ENCODE data around the gene SH3GL3.

The SH3GL3 gene

GRCh38 chr15:83570756-83571155 lies 123.6 kb downstream of the SH3GL3 start:
- no peak for DNase-seq

- no peak for DNase-seq
These were observed 124.9 kb downstream of the SH3GL3 start for GRCh38 chr15:83571820-83572707.

- no peak for DNase-seq
These were observed 127.2 kb downstream of the SH3GL3 start for GRCh38 chr15:83574345-83574744.

DNA sequence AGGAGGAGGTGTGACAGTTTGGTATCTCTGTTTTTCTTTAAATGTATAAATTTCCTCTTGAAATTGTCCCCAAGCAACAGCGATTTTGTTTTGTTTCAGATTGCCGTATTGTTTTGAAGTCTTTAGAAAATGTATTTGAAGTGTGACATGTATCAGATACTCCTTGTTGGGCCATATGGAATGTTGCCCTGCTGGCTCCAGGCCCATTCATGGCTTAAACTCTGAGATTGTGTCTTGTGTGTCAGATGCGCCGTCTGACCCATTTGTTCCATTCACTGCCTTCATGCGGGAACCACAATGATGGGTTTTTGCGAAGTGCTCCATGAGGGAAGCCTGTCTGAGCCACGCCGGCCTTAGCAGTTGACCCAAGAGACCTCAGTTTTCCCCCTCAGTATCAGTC lies 131.6 kb downstream of the SH3GL3 start:
- DNase-seq: no peak

DNA sequence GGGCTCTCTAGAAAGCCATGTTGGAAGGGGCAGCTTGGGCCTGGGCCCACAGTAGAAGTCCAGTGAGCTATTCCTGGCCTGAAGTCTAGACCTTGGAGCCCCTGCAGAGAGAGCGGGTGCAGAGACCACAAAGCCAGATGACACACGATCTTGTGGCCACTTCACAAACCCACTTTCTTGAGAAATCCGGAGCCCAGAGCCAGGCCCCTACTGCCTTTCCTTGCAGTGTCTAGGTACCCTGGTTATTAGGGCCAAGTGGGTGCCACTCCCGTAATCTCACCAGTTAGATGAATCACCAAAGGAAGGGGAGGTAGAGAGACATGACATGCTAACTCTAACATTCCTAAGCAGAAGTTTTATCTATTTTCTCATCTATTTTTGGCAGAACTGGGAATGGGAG lies 134.2 kb downstream of the SH3GL3 start:
- DNase-seq: no peak

GRCh38 chr15:83582381-83582780 lies 135.2 kb downstream of the SH3GL3 start:
- no peak for DNase-seq

- DNase-seq: no peak
These were observed 138.6 kb downstream of the SH3GL3 start for GRCh38 chr15:83585601-83586335.

GRCh38 chr15:83587091-83587490 lies 139.9 kb downstream of the SH3GL3 start:
- DNase-seq: no peak

- no peak for DNase-seq
These were observed 141.3 kb downstream of the SH3GL3 start for GRCh38 chr15:83588441-83588840.

DNA sequence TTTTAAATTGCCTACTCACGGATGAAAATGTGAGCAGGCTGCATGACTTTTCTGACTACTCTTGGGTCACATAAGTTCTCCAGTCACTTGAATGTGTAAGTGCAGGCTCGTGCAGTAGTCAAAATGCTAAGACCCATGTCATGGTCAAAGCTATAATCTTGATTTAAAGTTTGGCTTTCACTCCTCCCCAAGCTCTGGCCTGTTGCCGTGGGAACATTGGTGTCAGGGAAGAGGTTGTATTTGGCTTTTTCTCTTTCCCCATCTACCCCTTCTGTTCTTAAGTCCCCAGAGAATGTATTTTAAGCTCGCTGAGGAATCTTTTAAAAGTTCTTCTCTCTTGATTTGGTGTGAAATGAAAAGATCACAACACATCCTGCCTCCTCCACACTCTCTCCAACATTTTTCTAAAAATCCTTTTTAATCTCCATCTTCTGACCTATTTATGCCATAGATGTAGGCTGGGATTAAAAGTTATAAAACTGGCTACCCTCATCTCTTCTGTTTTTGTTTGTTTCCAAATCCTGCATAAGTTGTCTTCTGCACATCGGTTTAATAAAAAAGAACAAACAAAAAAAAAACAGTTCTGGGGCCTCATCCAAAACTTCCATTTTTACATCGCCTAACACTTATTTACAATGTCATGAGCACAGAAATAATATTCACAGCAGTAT lies 145.4 kb downstream of the SH3GL3 start:
- DNase-seq: peak; percentile 48

DNA sequence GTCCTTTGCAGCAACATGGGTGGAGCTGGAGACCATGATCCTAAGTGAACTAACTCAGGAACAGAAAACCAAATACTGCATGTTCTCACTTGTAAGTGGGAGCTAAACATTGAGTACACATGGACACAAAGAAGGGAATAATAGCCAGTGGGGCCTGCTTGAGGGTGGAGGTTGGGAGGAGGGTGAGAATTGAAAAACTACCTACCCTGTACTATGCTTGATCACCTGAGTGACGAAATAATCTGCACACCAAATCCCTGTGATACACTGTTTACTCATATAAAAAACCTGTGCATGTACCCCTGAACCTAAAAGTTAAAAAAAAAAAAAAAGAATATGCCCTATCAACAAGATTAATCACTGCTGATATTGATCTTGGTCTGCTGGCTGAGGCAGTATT lies 148.1 kb downstream of the SH3GL3 start:
- no peak for DNase-seq

- no peak for DNase-seq
These were observed 150.9 kb downstream of the SH3GL3 start for GRCh38 chr15:83598031-83598430.

GRCh38 chr15:83602021-83602420 lies 154.9 kb downstream of the SH3GL3 start:
- DNase-seq: no peak

DNA sequence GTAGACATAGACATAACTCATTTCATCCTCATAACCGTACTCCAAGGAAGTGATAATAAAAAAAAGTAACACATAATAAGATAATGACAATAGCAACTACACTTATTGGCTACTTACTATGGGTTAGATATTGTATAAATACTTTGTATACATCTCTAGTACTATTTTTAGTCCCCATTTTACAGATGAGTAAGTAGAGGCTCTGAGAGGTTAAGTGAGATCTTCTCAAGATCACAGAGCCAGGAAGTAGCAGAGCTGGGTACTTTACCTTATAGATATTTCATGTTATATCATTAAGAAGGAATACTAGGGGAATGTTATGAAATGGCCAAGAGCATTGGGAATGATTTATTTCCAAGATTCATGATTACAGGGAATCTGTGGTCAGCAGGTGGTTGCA lies 157.4 kb downstream of the SH3GL3 start:
- DNase-seq: no peak

DNA sequence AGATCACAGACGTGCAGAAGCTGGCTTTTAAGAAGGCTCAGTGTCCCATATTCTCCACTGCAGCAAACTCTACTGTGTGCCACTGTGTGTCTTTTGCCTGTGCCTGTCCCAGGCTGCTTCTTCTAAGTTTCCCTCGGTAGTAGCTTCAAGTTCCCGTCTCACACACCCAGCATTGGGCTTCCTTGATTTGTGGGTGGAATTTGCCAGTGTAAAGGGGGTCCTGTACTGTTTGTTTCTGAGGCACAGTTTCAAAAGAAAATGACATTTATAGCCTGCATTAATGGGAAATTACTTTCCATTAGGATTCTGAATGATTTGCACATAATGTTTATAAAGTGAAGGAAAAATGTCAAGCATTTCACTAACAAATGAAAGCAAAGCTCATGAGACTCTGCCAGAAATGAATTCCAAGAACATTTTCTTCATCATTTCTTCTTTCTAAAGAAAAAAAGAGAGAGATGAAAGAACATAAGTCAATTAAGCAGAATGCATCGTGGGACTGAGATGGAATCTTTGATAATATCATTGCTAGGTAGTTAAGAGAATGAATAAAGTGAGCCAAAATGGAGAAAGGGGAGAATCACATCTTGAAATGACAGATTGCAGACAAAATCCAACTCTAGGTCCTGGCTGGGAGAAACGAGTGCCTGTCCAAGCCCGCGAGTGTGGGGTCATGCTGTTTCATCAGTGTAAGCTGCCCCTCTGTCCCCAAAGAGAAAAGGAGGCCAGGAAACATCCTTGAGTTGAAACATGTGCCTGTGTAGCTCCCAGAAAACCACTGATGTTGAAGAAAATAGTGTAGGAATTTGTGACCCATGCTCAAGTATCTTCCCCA lies 158.2 kb downstream of the SH3GL3 start:
- peak; percentile 48 for DNase-seq

GRCh38 chr15:83610132-83610531 lies 163.0 kb downstream of the SH3GL3 start:
- no peak for DNase-seq

DNA sequence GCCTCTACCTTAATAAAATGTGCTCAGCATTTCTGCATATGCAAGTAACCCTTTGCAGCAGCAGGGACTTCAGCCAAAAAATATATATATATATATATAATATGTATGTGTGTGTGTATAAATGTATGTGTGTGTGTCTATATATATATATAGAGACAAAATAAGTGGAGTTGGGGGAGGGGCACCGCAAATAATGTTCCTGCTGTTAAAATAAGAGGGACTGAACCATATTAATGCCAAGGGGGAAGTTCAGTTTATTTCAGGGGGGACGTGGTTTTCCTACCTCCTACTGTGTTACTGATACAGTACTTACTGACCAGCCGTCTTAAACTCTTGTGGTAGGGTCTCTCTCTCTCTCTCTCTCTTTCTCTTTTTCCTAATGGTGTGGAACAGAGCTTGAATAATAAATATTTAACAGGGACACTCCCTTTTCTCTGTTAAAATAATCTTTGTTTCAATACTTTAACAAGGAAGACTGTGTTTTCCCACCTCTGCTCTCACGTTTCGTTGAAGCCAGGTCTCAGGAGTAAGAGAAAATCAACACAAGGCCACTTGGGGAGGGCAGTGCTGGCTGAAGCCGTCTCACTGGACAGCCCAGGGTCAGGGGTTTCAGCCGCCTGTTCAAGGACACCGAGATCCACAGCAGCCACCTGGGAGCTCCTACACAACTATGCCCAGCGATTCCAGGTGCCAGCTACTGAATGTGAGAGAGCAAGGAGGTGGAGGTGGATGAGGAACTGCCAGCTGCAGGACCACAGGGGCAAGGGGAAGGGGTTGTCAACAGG lies 164.0 kb downstream of the SH3GL3 start:
- DNase-seq: no peak

DNA sequence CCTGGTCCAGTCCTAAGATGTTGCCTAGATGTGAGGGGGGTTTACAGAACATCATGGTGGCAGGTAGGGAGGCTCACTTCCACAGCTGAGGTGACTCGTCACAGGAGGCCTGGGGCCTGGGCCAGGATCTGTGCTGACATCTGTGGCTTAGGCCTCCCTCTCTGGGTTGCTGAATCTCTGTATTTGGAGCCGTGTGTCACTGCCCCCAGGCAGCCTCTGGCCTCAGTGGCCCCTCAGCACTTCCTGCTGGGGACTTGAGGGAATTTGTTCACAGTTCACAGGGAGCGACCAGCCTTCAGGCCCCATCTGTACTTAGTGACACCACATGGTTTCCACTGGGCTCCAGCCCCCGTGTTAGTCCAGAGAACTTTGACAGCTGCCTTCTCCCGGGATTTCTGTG lies 165.1 kb downstream of the SH3GL3 start:
- DNase-seq: no peak

DNA sequence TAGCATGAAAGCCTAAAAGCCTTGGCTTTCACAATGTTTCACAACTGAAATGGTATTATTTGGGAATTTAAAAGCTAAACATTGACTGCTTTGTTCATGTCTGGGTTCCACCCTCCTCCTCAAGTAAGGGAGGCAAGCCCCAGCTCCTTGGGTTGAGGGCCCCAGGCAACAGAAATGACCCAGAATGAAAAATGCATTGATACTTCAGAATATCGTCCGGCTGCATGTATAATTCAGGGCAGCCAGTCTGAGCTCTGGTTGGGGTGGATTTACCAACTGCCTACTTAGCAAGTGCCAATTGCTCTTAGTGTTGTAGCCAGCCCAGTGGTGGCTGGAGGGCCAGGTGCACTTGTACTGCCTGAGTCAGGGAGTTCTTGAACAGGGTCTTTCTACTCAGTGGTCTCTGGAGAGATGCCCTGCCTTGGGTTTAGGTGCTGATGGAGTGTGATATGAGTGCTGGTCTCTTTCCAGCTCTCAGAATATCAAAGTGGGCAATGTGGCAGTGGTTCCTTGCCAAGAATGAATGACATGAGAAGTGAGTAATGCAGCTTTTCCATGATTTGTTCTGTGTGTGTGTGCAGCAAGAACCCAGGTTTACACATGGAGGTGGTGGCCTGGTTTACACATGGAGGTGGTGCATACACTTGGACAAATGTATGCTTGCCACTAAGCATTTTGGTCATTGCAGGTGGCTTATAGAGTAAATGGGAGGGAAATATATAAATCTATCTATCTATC lies 165.9 kb downstream of the SH3GL3 start:
- no peak for DNase-seq

GRCh38 chr15:83613714-83614113 lies 166.6 kb downstream of the SH3GL3 start:
- peak; percentile 38 for DNase-seq

DNA sequence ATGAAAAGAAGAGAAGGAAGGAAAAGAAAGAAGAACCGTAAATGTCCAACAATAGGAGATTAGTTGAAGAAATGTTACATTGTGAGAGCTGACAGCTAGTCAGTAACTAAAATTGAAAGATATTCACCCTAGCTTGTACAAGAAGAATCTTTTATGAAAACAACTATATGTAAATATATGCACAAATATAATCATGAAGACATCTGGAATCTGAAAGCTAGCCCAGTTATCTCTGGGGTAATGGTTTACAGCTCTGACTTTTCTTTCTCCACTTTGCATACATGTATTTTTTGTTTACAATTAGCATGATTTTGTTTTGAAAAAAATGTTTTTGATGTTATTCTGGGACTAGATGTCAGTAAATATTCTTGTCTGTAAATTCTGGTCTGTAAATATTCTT lies 169.7 kb downstream of the SH3GL3 start:
- no peak for DNase-seq
